Osteocyte (in vitro differentiated cells): ENCODE results near the gene PI4KA. TPM values are rescaled to one million over a fixed set of nuclear protein-coding genes. Genes with fewer than 3 reads are reported as not detected.

Source experiments
- DNase-seq: peaks from one replicate; pipeline ENCODE4 v3.0.0; 2021; ENCODE audit warnings: mixed read lengths; ENCODE audit not compliant: unreplicated experiment; ENCODE audit errors: extremely low spot score
- H3K27ac Mint-ChIP-seq: one replicate; pipeline ENCODE4 v1.8.0; 2021; ENCODE audit warnings: mild to moderate bottlenecking, mixed read lengths; ENCODE audit not compliant: unreplicated experiment
- H3K27me3 Mint-ChIP-seq: one replicate; pipeline ENCODE4 v1.8.0; 2021; ENCODE audit warnings: mixed read lengths; ENCODE audit not compliant: unreplicated experiment
- H3K36me3 Mint-ChIP-seq: one replicate; pipeline ENCODE4 v1.8.0; 2021; ENCODE audit warnings: mixed read lengths; ENCODE audit not compliant: unreplicated experiment
- H3K4me1 Mint-ChIP-seq: one replicate; pipeline ENCODE4 v1.8.0; 2021; ENCODE audit warnings: mixed read lengths; ENCODE audit not compliant: unreplicated experiment
- H3K4me3 Mint-ChIP-seq: one replicate; pipeline ENCODE4 v1.8.0; 2021; ENCODE audit warnings: mild to moderate bottlenecking, moderate library complexity, mixed read lengths; ENCODE audit not compliant: unreplicated experiment
- H3K9me3 Mint-ChIP-seq: one replicate; pipeline ENCODE4 v1.8.0; 2021; ENCODE audit warnings: mixed read lengths; ENCODE audit not compliant: unreplicated experiment
- total RNA-seq: library from RNA; stranded (reverse); gene quantifications from 2 replicates; pipeline ENCODE4 v1.2.1, GENCODE V29; 2021
- TF ChIP-seq, protein P1 (sequence below): fragments of 200-600 bp; sonication (generic); IDR thresholded peaks from 2 replicates; pipeline ENCODE4 v1.5.0; 2021; ENCODE audit warnings: antibody characterized with exemption, mild to moderate bottlenecking, moderate library complexity

Gene PI4KA
- total RNA-seq, 1 donor from 2014 or later, result 108 TPM

DNA sequence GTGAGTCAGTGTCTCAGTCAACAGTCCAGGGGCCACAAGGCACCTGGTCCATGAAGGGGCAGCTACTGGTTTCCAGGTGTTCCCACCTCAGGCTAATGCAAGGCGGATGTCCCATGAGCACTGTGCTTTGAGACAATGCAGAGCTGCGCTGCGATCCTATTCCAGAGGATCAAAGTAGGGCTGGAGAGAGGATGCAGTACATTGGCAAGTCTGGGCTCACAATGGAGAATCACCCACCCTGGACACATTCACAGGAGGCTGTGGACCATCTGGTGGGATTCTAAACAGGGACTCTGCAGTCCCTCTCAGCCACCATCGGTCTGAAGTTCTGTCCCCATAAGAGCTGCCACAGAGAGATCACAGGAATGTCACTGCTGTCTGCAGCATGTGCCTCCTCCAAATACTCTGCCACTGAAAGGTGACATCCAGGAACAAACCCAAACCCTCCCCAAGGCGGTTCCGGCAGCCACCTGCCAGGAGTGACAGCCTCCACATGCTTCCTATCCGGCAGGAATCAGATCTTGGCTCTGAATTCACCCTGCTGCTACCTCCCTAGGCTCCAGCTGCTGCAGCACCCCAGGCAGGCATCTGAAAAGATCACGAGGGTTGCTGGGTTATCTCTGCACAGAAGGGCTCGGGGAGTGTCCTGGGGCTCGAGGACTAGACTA is 130.0 kb downstream of the PI4KA start:
- H3K4me1 Mint-ChIP-seq, result no peaks in the 10 kb centered on the region
- H3K4me3 Mint-ChIP-seq, result no peak overlapping the region
- peaks cover 24% of the 10 kb centered on the region for H3K36me3 Mint-ChIP-seq
- no peak for DNase-seq
- TF ChIP-seq, protein P1, sequence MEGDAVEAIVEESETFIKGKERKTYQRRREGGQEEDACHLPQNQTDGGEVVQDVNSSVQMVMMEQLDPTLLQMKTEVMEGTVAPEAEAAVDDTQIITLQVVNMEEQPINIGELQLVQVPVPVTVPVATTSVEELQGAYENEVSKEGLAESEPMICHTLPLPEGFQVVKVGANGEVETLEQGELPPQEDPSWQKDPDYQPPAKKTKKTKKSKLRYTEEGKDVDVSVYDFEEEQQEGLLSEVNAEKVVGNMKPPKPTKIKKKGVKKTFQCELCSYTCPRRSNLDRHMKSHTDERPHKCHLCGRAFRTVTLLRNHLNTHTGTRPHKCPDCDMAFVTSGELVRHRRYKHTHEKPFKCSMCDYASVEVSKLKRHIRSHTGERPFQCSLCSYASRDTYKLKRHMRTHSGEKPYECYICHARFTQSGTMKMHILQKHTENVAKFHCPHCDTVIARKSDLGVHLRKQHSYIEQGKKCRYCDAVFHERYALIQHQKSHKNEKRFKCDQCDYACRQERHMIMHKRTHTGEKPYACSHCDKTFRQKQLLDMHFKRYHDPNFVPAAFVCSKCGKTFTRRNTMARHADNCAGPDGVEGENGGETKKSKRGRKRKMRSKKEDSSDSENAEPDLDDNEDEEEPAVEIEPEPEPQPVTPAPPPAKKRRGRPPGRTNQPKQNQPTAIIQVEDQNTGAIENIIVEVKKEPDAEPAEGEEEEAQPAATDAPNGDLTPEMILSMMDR, result no peak
- no peaks in the 10 kb centered on the region for H3K9me3 Mint-ChIP-seq
- H3K27ac Mint-ChIP-seq, result no peak overlapping the region
- H3K27me3 Mint-ChIP-seq, result no peaks in the 10 kb centered on the region

DNA sequence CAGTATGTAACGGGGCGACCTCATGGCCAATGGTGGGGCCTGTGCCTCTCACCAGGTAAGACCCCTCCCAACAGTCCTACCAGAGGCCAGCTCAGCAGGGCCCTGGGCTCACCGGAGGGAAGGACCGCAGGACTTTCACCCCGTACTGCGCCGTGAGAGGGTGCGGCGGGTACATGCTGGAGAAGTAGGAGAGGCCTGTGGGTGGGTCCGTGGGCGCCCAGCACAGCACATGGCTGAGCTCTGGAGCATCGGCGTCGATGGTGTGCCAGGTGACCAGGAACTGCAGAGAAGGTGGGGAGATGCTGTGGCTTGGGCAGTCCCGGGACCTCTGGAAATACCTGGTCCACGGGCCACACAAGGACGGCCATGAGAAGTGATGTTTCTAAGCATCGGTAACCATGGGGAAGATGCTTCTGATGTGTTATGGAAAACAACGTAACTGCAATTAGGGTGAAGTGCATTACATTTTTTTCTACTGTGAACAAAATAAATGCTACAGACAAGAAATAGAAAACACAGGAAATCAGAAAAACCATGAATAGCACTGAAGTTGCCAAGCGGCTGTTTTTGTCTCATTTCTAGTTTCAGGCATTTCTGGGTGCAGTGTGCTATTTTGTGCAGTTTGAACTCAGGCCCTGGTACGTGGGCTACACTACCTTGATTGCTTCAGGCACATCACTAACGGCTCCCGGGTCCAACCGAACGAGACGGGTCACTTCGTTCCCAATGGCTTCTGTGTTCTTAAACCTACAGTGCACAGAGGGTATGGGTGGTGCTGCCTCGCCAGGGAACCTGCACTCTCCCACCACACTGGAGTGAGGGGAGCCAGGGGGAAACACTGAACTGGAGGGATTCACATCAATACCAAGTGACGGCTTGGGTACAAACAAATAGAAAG is 131.2 kb downstream of the PI4KA start:
- no peaks in the 10 kb centered on the region for H3K27me3 Mint-ChIP-seq
- H3K27ac Mint-ChIP-seq, result no peak overlapping the region
- DNase-seq, result no peak
- no peaks in the 10 kb centered on the region for H3K4me1 Mint-ChIP-seq
- TF ChIP-seq, protein P1, result no peak
- no peaks in the 10 kb centered on the region for H3K9me3 Mint-ChIP-seq
- no peak overlapping the region for H3K4me3 Mint-ChIP-seq
- H3K36me3 Mint-ChIP-seq, result peaks cover 25% of the 10 kb centered on the region

DNA sequence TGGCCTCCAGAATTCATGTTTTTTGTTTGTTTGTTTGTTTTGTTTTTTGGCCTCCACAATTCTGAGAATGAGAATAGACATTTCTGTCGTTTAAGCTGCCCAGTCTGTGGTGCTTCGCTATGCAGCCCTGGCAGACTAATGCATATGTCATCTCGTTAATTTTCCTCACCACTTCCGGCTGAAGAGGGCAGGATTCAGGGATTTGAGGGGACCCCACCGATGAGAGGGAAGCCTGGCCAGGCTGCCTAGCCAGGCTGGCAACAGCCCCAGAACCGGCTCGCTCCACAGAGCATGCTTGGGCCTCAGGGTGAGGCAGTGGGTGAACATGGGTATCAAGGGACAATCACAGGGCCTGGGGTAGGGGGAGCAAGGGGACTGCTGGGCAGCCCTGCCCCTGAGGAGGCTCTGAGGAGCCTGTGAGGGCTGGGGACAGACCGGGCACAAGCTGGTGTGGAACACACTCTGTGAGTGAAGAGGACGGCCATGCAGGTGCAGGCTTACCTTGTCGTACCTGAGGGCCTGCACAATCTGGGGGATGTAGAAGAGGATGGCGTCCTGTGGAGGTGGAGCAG is 132.5 kb downstream of the PI4KA start:
- peaks cover 29% of the 10 kb centered on the region for H3K36me3 Mint-ChIP-seq
- H3K27me3 Mint-ChIP-seq, result no peaks in the 10 kb centered on the region
- DNase-seq, result no peak
- no peaks in the 10 kb centered on the region for H3K9me3 Mint-ChIP-seq
- no peaks in the 10 kb centered on the region for H3K4me1 Mint-ChIP-seq
- TF ChIP-seq, protein P1, result no peak
- no peak overlapping the region for H3K27ac Mint-ChIP-seq
- no peak overlapping the region for H3K4me3 Mint-ChIP-seq

DNA sequence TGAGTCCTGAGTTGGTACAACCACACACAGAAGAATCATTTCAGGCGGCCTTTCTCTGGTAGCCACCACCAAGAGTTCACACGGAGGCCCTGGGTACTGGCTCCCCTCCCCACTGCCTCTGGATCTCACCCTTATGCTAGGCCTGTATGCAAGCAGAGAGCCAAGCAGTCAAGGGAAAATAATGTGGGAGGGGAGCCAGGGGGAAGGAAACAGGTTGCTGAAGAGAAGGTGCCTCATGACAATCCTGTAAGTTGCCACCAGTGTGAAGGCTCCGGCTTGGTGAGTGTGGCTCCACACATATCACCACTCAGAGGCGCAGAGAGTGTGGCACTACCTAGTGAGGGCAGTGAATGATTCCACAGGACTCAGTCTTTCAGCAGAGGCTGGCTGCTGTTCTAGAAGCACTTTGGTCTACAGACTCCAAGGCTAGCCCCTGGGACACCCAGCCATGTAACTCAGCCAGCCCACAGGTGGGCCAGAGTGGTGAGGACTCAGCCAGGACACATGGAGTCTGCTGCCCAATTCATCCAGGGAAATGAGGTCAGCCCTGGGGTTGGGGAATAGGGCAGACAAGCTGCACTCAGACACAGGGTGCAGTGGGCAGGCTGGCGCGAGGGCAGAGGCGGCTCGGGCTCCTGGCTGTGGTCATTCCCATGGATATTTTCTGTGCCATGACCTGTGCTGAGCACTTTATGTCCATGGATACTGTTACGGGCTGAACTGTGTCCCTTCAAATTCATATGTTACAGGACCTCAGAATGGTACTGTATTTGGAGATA is 133.7 kb downstream of the PI4KA start:
- Mint-ChIP-seq H3K4me1 (no peaks in the 10 kb centered on the region), H3K36me3 (peaks cover 32% of the 10 kb centered on the region), H3K9me3 (no peaks in the 10 kb centered on the region), H3K27ac (no peak overlapping the region), H3K27me3 (no peaks in the 10 kb centered on the region), H3K4me3 (no peak overlapping the region)
- DNase-seq, result no peak
- TF ChIP-seq, protein P1, result no peak
